H1 (cell line): ENCODE measurements around the gene CRHR1. TPM values are rescaled to one million over a fixed set of nuclear protein-coding genes. Genes with fewer than 3 reads are reported as not detected.

Source experiments
- CTCF ChIA-PET: fragments of 300-600 bp; sonication (Branson Sonifier 250); formaldehyde crosslinking; loops from one replicate; lab custom pipeline; 2021; ENCODE audit not compliant: partially characterized antibody; lab: Charles Lee
- POLR2A ChIA-PET: fragments of 300-600 bp; sonication (Branson Sonifier 250); formaldehyde crosslinking; loops from one replicate; lab custom pipeline; 2021; ENCODE audit warnings: inconsistent platforms; ENCODE audit not compliant: partially characterized antibody; lab: Charles Lee
- DNase-seq, 2 experiments: peaks; one replicate each; pipeline versions ENCODE4 v3.0.0 to v3.0.0-alpha.2; 2010 to 2022; ENCODE audit warnings: low spot score in 2 of 2, low read depth in 1 of 2, mixed read lengths in 1 of 2
- FAIRE-seq: peaks from 2 replicates; lab custom pipeline; 2011; peaks lifted over from hg19 to GRCh38; lab: Jason Lieb, UNC
- H2AFZ ChIP-seq: 2 replicates; pipeline ENCODE4 v1.8.1; 2012; ENCODE audit warnings: low read length, inconsistent platforms
- H2AK5ac ChIP-seq: 2 replicates; pipeline ENCODE4 v1.6.1; 2013; ENCODE audit warnings: low read depth, low read length
- H2BK120ac ChIP-seq: replicated peaks from 2 replicates; pipeline ENCODE3; 2013; ENCODE audit warnings: low read depth, low read length, inconsistent platforms
- H2BK12ac ChIP-seq: 2 replicates; pipeline ENCODE4 v1.6.1; 2013; ENCODE audit warnings: low read depth, low read length
- H2BK15ac ChIP-seq: 2 replicates; pipeline ENCODE4 v1.6.1; 2013; ENCODE audit warnings: low read length
- H2BK20ac ChIP-seq: 2 replicates; pipeline ENCODE4 v1.6.1; 2013; ENCODE audit warnings: low read length
- H2BK5ac ChIP-seq: 2 replicates; pipeline ENCODE4 v1.6.1; 2013; ENCODE audit warnings: low read depth, low read length
- H3K14ac ChIP-seq: 2 replicates; pipeline ENCODE4 v1.6.1; 2013; ENCODE audit warnings: inconsistent platforms; ENCODE audit not compliant: insufficient read length
- H3K18ac ChIP-seq: 2 replicates; pipeline ENCODE4 v1.6.1; 2013; ENCODE audit warnings: low read length; ENCODE audit errors: extremely low read depth
- H3K23ac ChIP-seq: 2 replicates; pipeline ENCODE4 v1.6.1; 2013; ENCODE audit warnings: inconsistent platforms; ENCODE audit not compliant: insufficient read length
- H3K23me2 ChIP-seq: 2 replicates; pipeline ENCODE4 v1.6.1; 2013; ENCODE audit warnings: low read depth, low read length
- H3K27ac ChIP-seq: 2 replicates; pipeline ENCODE4 v1.6.1; 2011; ENCODE audit warnings: low read depth, low read length, inconsistent platforms
- H3K27me3 ChIP-seq, 4 experiments: replicated peaks in 1 of 4; 1 replicate in 1 of 4; 2 replicates in 3 of 4; pipeline versions ENCODE4 v1.6.1 to v1.8.1; 2011 to 2013; ENCODE audit warnings: low read length in 3 of 4, mild to moderate bottlenecking in 3 of 4, inconsistent platforms in 2 of 4, mixed read lengths in 2 of 4, moderate library complexity in 1 of 4; ENCODE audit not compliant: control insufficient read depth in 3 of 4, insufficient read depth in 3 of 4; ENCODE audit errors: extremely low read depth in 1 of 4
- H3K36me3 ChIP-seq, 4 experiments: 2 replicates each; pipeline versions ENCODE4 v1.6.1 to v1.8.1; 2011 to 2013; ENCODE audit warnings: mild to moderate bottlenecking in 4 of 4, low read length in 3 of 4, moderate library complexity in 2 of 4, control low read depth in 1 of 4, inconsistent platforms in 1 of 4; ENCODE audit not compliant: insufficient read depth in 4 of 4, control insufficient read depth in 2 of 4
- H3K4ac ChIP-seq: replicated peaks from 2 replicates; pipeline ENCODE3; 2013; ENCODE audit warnings: low read length, low read depth, mixed read lengths, inconsistent platforms; ENCODE audit not compliant: insufficient read length
- H3K4me1 ChIP-seq, 4 experiments: replicated peaks in 1 of 4; 1 replicate in 1 of 4; 2 replicates in 3 of 4; pipeline versions ENCODE4 v1.6.1 to v1.8.1; 2011 to 2013; ENCODE audit warnings: low read length in 3 of 4, inconsistent platforms in 2 of 4, mixed read lengths in 1 of 4; ENCODE audit not compliant: insufficient read depth in 4 of 4, control insufficient read depth in 3 of 4
- H3K4me2 ChIP-seq, 2 experiments: 2 replicates each; pipeline versions ENCODE4 v1.6.1 to v1.8.1; 2011 to 2013; ENCODE audit warnings: low read depth in 2 of 2, low read length in 2 of 2, control low read depth in 1 of 2, inconsistent platforms in 1 of 2, mild to moderate bottlenecking in 1 of 2; ENCODE audit not compliant: insufficient read depth in 1 of 2
- H3K4me3 ChIP-seq, 4 experiments: fragments of 200-600, 300-600 bp in 1 of 4; sonication (generic), shearing (Covaris generic), sonication (Bioruptor Twin) in 1 of 4; 2 replicates each; pipeline versions ENCODE4 v1.5.1 to v1.8.1; 2011 to 2016; ENCODE audit warnings: low read length in 4 of 4, low read depth in 3 of 4, control low read depth in 2 of 4, inconsistent platforms in 2 of 4, mild to moderate bottlenecking in 2 of 4, mixed read lengths in 1 of 4, moderate library complexity in 1 of 4; ENCODE audit not compliant: insufficient read depth in 2 of 4; ENCODE audit errors: extremely low read depth in 1 of 4
- H3K56ac ChIP-seq: replicated peaks from 2 replicates; pipeline ENCODE3; 2013; ENCODE audit warnings: low read depth, mild to moderate bottlenecking, mixed read lengths, low read length, inconsistent platforms; ENCODE audit not compliant: insufficient read length
- H3K79me1 ChIP-seq: 2 replicates; pipeline ENCODE4 v1.6.1; 2013; ENCODE audit warnings: low read depth, low read length, control low read depth
- H3K79me2 ChIP-seq, 2 experiments: 2 replicates each; pipeline versions ENCODE4 v1.6.1 to v1.8.1; 2012 to 2013; ENCODE audit warnings: low read length in 2 of 2, mild to moderate bottlenecking in 2 of 2, inconsistent platforms in 1 of 2; ENCODE audit not compliant: insufficient read depth in 2 of 2, control insufficient read depth in 1 of 2
- H3K9ac ChIP-seq, 4 experiments: replicated peaks in 1 of 4; 1 replicate in 1 of 4; 2 replicates in 3 of 4; pipeline versions ENCODE4 v1.6.1 to v1.8.1; 2011 to 2013; ENCODE audit warnings: low read depth in 3 of 4, low read length in 3 of 4, control low read depth in 2 of 4, mild to moderate bottlenecking in 2 of 4, moderate library complexity in 2 of 4, inconsistent platforms in 1 of 4; ENCODE audit errors: extremely low read depth in 1 of 4
- H3K9me3 ChIP-seq, 2 experiments: 2 replicates each; pipeline versions ENCODE4 v1.6.1 to v1.8.1; 2012 to 2013; ENCODE audit warnings: mild to moderate bottlenecking in 2 of 2, moderate library complexity in 2 of 2, control low read depth in 1 of 2, inconsistent platforms in 1 of 2, low read depth in 1 of 2, low read length in 1 of 2, mixed read lengths in 1 of 2; ENCODE audit not compliant: insufficient read depth in 2 of 2
- H4K20me1 ChIP-seq, 2 experiments: replicated peaks in 1 of 2; 2 replicates each; pipeline versions ENCODE3 to v1.8.1; 2011 to 2013; ENCODE audit warnings: inconsistent platforms in 2 of 2, low read length in 2 of 2, mild to moderate bottlenecking in 1 of 2; ENCODE audit not compliant: insufficient read depth in 2 of 2, control insufficient read depth in 1 of 2
- H4K5ac ChIP-seq: 2 replicates; pipeline ENCODE4 v1.6.1; 2013; ENCODE audit warnings: low read length, low read depth, mixed read lengths, inconsistent platforms; ENCODE audit not compliant: insufficient read length
- H4K8ac ChIP-seq: 2 replicates; pipeline ENCODE4 v1.8.0; 2013; ENCODE audit warnings: mild to moderate bottlenecking, moderate library complexity, low read length, inconsistent platforms; ENCODE audit not compliant: insufficient read depth; ENCODE audit errors: extremely low read depth
- H4K91ac ChIP-seq: replicated peaks from 2 replicates; pipeline ENCODE3; 2013; ENCODE audit warnings: low read length, mixed read lengths, inconsistent platforms; ENCODE audit not compliant: insufficient read length
- CBX5 ChIP-seq: fragments of 300-800, 300-1000 bp; sonication (generic); IDR thresholded peaks from 2 replicates; pipeline ENCODE4 v1.7.1; 2016; ENCODE audit warnings: antibody characterized with exemption, low read length, low read depth
- E2F6 ChIP-seq: IDR thresholded peaks from 2 replicates; pipeline ENCODE4 v1.6.1; 2012; ENCODE audit warnings: inconsistent platforms
- GABPA ChIP-seq: IDR thresholded peaks from 2 replicates; pipeline ENCODE4 v1.6.1; 2011; ENCODE audit warnings: mild to moderate bottlenecking, low read length, moderate library complexity, borderline replicate concordance; ENCODE audit not compliant: insufficient read depth
- HDAC2 ChIP-seq, 2 experiments: fragments of 300-600 bp in 1 of 2; sonication (generic) in 1 of 2; IDR thresholded peaks; 2 replicates each; pipeline ENCODE4 v1.6.1; 2011 to 2012; ENCODE audit warnings: low read depth in 2 of 2, low read length in 2 of 2, mild to moderate bottlenecking in 2 of 2, moderate library complexity in 2 of 2, borderline replicate concordance in 1 of 2, inconsistent platforms in 1 of 2
- JUN ChIP-seq: IDR thresholded peaks from 2 replicates; pipeline ENCODE4 v1.6.1; 2011; ENCODE audit warnings: low read depth, mild to moderate bottlenecking, improper control_type of control experiment, low read length
- POLR2A ChIP-seq, 2 experiments: IDR thresholded peaks; 1 replicate in 1 of 2; 2 replicates in 1 of 2; pipeline ENCODE4 v1.6.1; 2011; ENCODE audit warnings: low read depth in 2 of 2, low read length in 2 of 2, mild to moderate bottlenecking in 2 of 2; ENCODE audit errors: control extremely low read depth in 1 of 2
- POU5F1 ChIP-seq: IDR thresholded peaks from 2 replicates; pipeline ENCODE4 v1.6.1; 2011; ENCODE audit warnings: low read depth, mild to moderate bottlenecking, low read length, moderate library complexity
- SAP30 ChIP-seq: fragments of 300-600 bp; sonication (generic); IDR thresholded peaks from 2 replicates; pipeline ENCODE4 v1.7.1; 2012; ENCODE audit warnings: low read length, moderate library complexity, mild to moderate bottlenecking, inconsistent platforms; ENCODE audit not compliant: insufficient read depth, insufficient replicate concordance
- TAF1 ChIP-seq: IDR thresholded peaks from 2 replicates; pipeline ENCODE4 v1.6.1; 2011; ENCODE audit warnings: mild to moderate bottlenecking, low read depth, low read length
- TAF7 ChIP-seq: optimal IDR thresholded peaks from 2 replicates; pipeline ENCODE3; 2011; ENCODE audit warnings: low read depth, mild to moderate bottlenecking, inconsistent platforms, low read length, moderate library complexity, borderline replicate concordance
- ZNF274 ChIP-seq: IDR thresholded peaks from 2 replicates; pipeline ENCODE4 v1.7.0; 2012; ENCODE audit warnings: low read length, borderline replicate concordance; ENCODE audit errors: extremely low read depth
- WGBS, 2 experiments: shearing (Covaris generic) in 1 of 2; methylation state at CpG; one replicate each; pipeline versions ENCODE4 v1.1.6 to v1.1.7; 2013 to 2015; ENCODE audit warnings: low lambda C conversion rate in 2 of 2, mixed read lengths in 2 of 2, inconsistent platforms in 1 of 2, low coverage in 1 of 2, missing lambda C conversion rate in 1 of 2; ENCODE audit not compliant: insufficient replicate concordance in 2 of 2, insufficient coverage in 1 of 2, insufficient read length in 1 of 2; ENCODE audit errors: extremely low coverage in 1 of 2, missing lambda C conversion rate in 1 of 2; 5-methylcytosine and 5-hydroxymethylcytosine counted together
- polyA plus RNA-seq, 7 experiments: library from polyadenylated mRNA; depleted of rRNA in 3 of 7; stranded (reverse) in 5 of 7; unstranded in 2 of 7; fragments of >200 nt in 5 of 7; fragments of 200-250 nt in 2 of 7; gene quantifications; 1 replicate in 5 of 7; 2 replicates in 1 of 7; 4 replicates in 1 of 7; pipeline versions ENCODE4 v1.2.1 to v1.2.3, GENCODE V29; 2011 to 2013; ENCODE audit warnings: missing spikeins in 2 of 7, mixed read lengths in 2 of 7
- total RNA-seq: library from RNA; stranded (reverse); fragmentation: NEBNext Ultra II Directional; extraction: Animal tissue kit (Norgen Biotek cat#: 25700); gene quantifications from 2 replicates; pipeline ENCODE4 v1.2.1, GENCODE V29; 2021
- TF ChIP-seq, protein P1 (sequence below): IDR thresholded peaks from 2 replicates; pipeline ENCODE4 v1.6.1; 2011; ENCODE audit warnings: low read length, improper control_type of control experiment

CRHR1 gene
- total and polyA plus RNA-seq, 2 of the 8 experiments (the other 6 are each of a cell fraction or from before 2014, with no cell fraction given): 0.56 to 1.7 TPM

DNA sequence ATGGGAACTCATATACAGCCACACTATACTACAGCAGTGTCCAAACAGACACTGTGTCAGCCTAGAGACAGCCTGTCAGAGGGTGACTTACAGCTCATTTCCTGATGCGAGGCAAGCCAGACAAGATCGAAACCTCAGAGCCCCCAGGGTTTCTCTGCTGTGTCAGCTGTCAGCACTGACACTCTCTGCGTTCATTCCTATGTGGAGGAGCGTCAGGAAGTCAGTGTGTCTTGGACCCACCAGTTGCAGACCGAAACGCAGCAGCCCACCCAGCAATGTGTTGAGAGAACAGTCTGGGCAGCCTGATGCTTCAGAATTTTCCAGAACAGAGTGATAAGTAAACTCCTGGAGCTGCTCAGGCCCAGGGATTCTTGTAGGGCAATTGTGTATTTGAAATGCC is 89.6 kb downstream of the CRHR1 start:
- H4K20me1 ChIP-seq: no peaks in the 10 kb centered on the region
- no peak overlapping the region for H3K56ac ChIP-seq
- H3K4me1 ChIP-seq: no peaks in the 10 kb centered on the region; a peak in 1 of 7 replicates
- H4K8ac ChIP-seq: no peak overlapping the region
- H3K79me1 ChIP-seq: no peaks in the 10 kb centered on the region
- no peak overlapping the region for H2BK15ac ChIP-seq
- H3K14ac ChIP-seq: no peak overlapping the region
- H3K27ac ChIP-seq: no peak overlapping the region
- ChIA-PET POLR2A (interaction anchor here (0.6 kb wide), 1 partner anchor 107 kb away, joined by 3 read pairs; no protein-coding TSS in a partner anchor), CTCF (interaction anchor here (0.7 to 1.4 kb wide), 4 partner anchors 21 to 153 kb away, joined by 3 to 5 read pairs (median 4); no protein-coding TSS in a partner anchor)
- no peak overlapping the region for H2AK5ac ChIP-seq
- no peaks in the 10 kb centered on the region for H3K23me2 ChIP-seq
- H3K23ac ChIP-seq: no peak overlapping the region
- no peak for FAIRE-seq
- H3K18ac ChIP-seq: no peak overlapping the region
- WGBS, 2 experiments: 70% methylated on average over 6 of the region's 6 CpGs; no CpG with 5 or more reads in 1 of the 2 experiments
- no peak overlapping the region for H2BK120ac ChIP-seq
- H3K4me3 ChIP-seq: no peak overlapping the region
- no peak overlapping the region for H2BK12ac ChIP-seq
- H4K91ac ChIP-seq: no peak overlapping the region
- H3K27me3 ChIP-seq: no peaks in the 10 kb centered on the region
- H4K5ac ChIP-seq: no peak overlapping the region
- H2BK5ac ChIP-seq: no peak overlapping the region
- no peak overlapping the region for H2BK20ac ChIP-seq
- no peak overlapping the region for H2AFZ ChIP-seq
- H3K9me3 ChIP-seq: peaks cover 0 to 3% of the 10 kb centered on the region in 2 experiments; a peak in 1 of 4 replicates
- H3K36me3 ChIP-seq: no peaks in the 10 kb centered on the region
- H3K9ac ChIP-seq: no peak overlapping the region
- no peak for DNase-seq
- no peaks in the 10 kb centered on the region for H3K79me2 ChIP-seq
- no peak overlapping the region for H3K4ac ChIP-seq
- H3K4me2 ChIP-seq: no peak overlapping the region
- TF ChIP-seq CBX5 (no peak), TAF7 (no peak), HDAC2 (IDR thresholded peaks at IDR 0.05; ENCODE audit: borderline replicate concordance in 1 of 2, low read depth in 2 of 2, low read length in 2 of 2) (no peak), POLR2A (IDR thresholded peaks at IDR 0.05; ENCODE audit: control extremely low read depth in 1 of 2, low read depth in 2 of 2, low read length in 2 of 2) (no peak), GABPA (no peak), TAF1 (no peak), POU5F1 (no peak), ZNF274 (no peak), JUN (no peak), E2F6 (no peak), SAP30 (no peak)
- TF ChIP-seq, protein P1, sequence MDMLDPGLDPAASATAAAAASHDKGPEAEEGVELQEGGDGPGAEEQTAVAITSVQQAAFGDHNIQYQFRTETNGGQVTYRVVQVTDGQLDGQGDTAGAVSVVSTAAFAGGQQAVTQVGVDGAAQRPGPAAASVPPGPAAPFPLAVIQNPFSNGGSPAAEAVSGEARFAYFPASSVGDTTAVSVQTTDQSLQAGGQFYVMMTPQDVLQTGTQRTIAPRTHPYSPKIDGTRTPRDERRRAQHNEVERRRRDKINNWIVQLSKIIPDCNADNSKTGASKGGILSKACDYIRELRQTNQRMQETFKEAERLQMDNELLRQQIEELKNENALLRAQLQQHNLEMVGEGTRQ: no peak
